Prostate gland (tissue), 2 donors: ENCODE measurements around the gene DHX30. TPM values are rescaled to one million over a fixed set of nuclear protein-coding genes. Genes with fewer than 3 reads are reported as not detected.
A peak's percentile ranks its signal among the peaks of the same experiment; 100 is the strongest.

Experiments
- DNase-seq: peaks from one replicate; pipeline ENCODE4 v3.0.0-alpha.2; 2019; ENCODE audit warnings: low spot score
- H3K27ac ChIP-seq, 2 donors: fragments of 200-600 bp; sonication (generic); 2 replicates each; pipeline ENCODE4 v1.5.1; 2017 to 2019
- H3K27me3 ChIP-seq: fragments of 200-600 bp; sonication (generic); replicated peaks from 2 replicates; pipeline ENCODE4 v1.5.1; 2019; ENCODE audit not compliant: insufficient read depth
- H3K36me3 ChIP-seq, 2 donors: fragments of 200-600 bp; sonication (generic); 1 replicate in 1 of 2; 2 replicates in 1 of 2; pipeline versions ENCODE4 v1.5.1 to v1.8.1; 2017 to 2019
- H3K4me1 ChIP-seq: fragments of 200-600 bp; sonication (generic); replicated peaks from 2 replicates; pipeline ENCODE4 v1.5.1; 2019
- H3K4me3 ChIP-seq, 2 donors: fragments of 200-600 bp; sonication (generic); 2 replicates each; pipeline ENCODE4 v1.5.1; 2017 to 2019
- H3K9me3 ChIP-seq: fragments of 200-600 bp; sonication (generic); 2 replicates; pipeline ENCODE4 v1.5.1; 2017
- CTCF ChIP-seq, 4 experiments: fragments of 200-600 bp in 2 of 4; fragments of 450-650 bp in 2 of 4; sonication (generic) in 2 of 4; IDR thresholded peaks; 1 replicate in 3 of 4; 2 replicates in 1 of 4; pipeline ENCODE4 v1.5.1; 2016 to 2019; ENCODE audit warnings: antibody characterized with exemption in 4 of 4, mild to moderate bottlenecking in 2 of 4, moderate library complexity in 2 of 4
- POLR2A ChIP-seq: fragments of 450-650 bp; IDR thresholded peaks from one replicate; pipeline ENCODE4 v1.6.1; 2016; ENCODE audit warnings: antibody characterized with exemption, mild to moderate bottlenecking
- POLR2AphosphoS5 ChIP-seq: sonication (generic); formaldehyde crosslinking; IDR thresholded peaks from one replicate; pipeline ENCODE4 v1.6.1; 2017; ENCODE audit warnings: antibody characterized with exemption
- WGBS: methylation state at CpG from one replicate; pipeline ENCODE4 v1.1.5; 2018; 5-methylcytosine and 5-hydroxymethylcytosine counted together
- intact Hi-C: fragments of 100-400 bp; cut with DNase I; formaldehyde crosslinking; loops from one replicate; pipeline ENCODE4 v1.14.2; 2022
- total RNA-seq, 2 donors: library from RNA; depleted of rRNA; stranded (reverse); fragments of >200 nt; gene quantifications; one replicate each; pipeline ENCODE4 v1.1.0, GENCODE V29; 2016

The DHX30 gene
- total RNA-seq, 2 donors from 2014 or later = 72.9 to 107 TPM

GRCh38 chr3:47766186-47766585, 36.8 kb upstream of the DHX30 start:
- no peak for TF ChIP-seq POLR2A
- no peak for TF ChIP-seq CTCF (IDR thresholded peaks at IDR 0.05)
- no peak for TF ChIP-seq POLR2AphosphoS5
- Histone ChIP-seq H3K4me1 (no peaks in the 10 kb centered on the region), H3K27me3 (no peaks in the 10 kb centered on the region), H3K4me3 (no peak overlapping the region), H3K9me3 (no peaks in the 10 kb centered on the region), H3K27ac (no peak overlapping the region), H3K36me3 (no peaks in the 10 kb centered on the region)
- WGBS = 50% methylated on average over 4 of the region's 4 CpGs
- no peak for DNase-seq
- intact Hi-C loops = no loop called here

GRCh38 chr3:47772047-47772446, 30.9 kb upstream of the DHX30 start:
- intact Hi-C loops = no loop called here
- WGBS = 94% methylated on average over 8 of the region's 8 CpGs
- no peak for DNase-seq
- Histone ChIP-seq H3K27ac (no peak overlapping the region), H3K4me3 (no peak overlapping the region), H3K4me1 (peaks cover 7% of the 10 kb centered on the region), H3K36me3 (no peaks in the 10 kb centered on the region), H3K27me3 (no peaks in the 10 kb centered on the region), H3K9me3 (no peaks in the 10 kb centered on the region)
- TF ChIP-seq POLR2AphosphoS5 = no peak
- TF ChIP-seq POLR2A = no peak
- TF ChIP-seq CTCF (IDR thresholded peaks at IDR 0.05) = no peak

GRCh38 chr3:47772788-47773187, 30.1 kb upstream of the DHX30 start:
- WGBS = 19% methylated on average over 8 of the region's 8 CpGs
- Histone ChIP-seq H3K36me3 (no peaks in the 10 kb centered on the region), H3K4me3 (no peak overlapping the region), H3K27me3 (no peaks in the 10 kb centered on the region), H3K27ac (no peak overlapping the region), H3K4me1 (peaks cover 7% of the 10 kb centered on the region), H3K9me3 (no peaks in the 10 kb centered on the region)
- DNase-seq = peak; percentile 59
- intact Hi-C loops = no loop called here
- TF ChIP-seq POLR2AphosphoS5 = peak; percentile 67
- TF ChIP-seq CTCF (IDR thresholded peaks at IDR 0.05) = no peak

GRCh38 chr3:47778746-47779145, 24.2 kb upstream of the DHX30 start:
- H3K9me3 ChIP-seq = no peaks in the 10 kb centered on the region
- no peaks in the 10 kb centered on the region for H3K27me3 ChIP-seq
- intact Hi-C loops = no loop called here
- TF ChIP-seq POLR2A (no peak), POLR2AphosphoS5 (no peak), CTCF (IDR thresholded peaks at IDR 0.05) (no peak)
- DNase-seq = no peak
- no peaks in the 10 kb centered on the region for H3K4me1 ChIP-seq
- no peaks in the 10 kb centered on the region for H3K36me3 ChIP-seq
- H3K4me3 ChIP-seq = no peak overlapping the region
- 82% methylated on average over 3 of the region's 3 CpGs for WGBS
- H3K27ac ChIP-seq = no peak overlapping the region

GRCh38 chr3:47780741-47781684, 21.9 kb upstream of the DHX30 start:
- H3K27me3 ChIP-seq = no peaks in the 10 kb centered on the region
- H3K36me3 ChIP-seq = no peaks in the 10 kb centered on the region
- TF ChIP-seq CTCF (IDR thresholded peaks at IDR 0.05) (no peak), POLR2A (no peak), POLR2AphosphoS5 (peak; percentile 6)
- peak overlapping the region; percentile 99 to 100 for H3K4me3 ChIP-seq
- DNase-seq = peak; percentile 59
- WGBS = under 1% methylated on average over 34 of the region's 54 CpGs
- intact Hi-C loops = loop anchor here (10.0 kb wide), 1 partner anchor 366 kb away; no protein-coding TSS in a partner anchor
- no peaks in the 10 kb centered on the region for H3K4me1 ChIP-seq
- H3K27ac ChIP-seq = peak overlapping the region; percentile 97 to 99
- no peaks in the 10 kb centered on the region for H3K9me3 ChIP-seq
